C4-2B (cell line): ENCODE measurements around the gene AIG1.

Experiments used
- ZFX ChIP-seq: fragments of 450-650 bp; IDR thresholded peaks from 2 replicates; pipeline ENCODE4 v1.6.1; 2017
- TF ChIP-seq, protein P1 (sequence below): fragments of 450-650 bp; conservative IDR thresholded peaks from 2 replicates; pipeline ENCODE4 v1.5.1; 2017; ENCODE audit warnings: mild to moderate bottlenecking

DNA sequence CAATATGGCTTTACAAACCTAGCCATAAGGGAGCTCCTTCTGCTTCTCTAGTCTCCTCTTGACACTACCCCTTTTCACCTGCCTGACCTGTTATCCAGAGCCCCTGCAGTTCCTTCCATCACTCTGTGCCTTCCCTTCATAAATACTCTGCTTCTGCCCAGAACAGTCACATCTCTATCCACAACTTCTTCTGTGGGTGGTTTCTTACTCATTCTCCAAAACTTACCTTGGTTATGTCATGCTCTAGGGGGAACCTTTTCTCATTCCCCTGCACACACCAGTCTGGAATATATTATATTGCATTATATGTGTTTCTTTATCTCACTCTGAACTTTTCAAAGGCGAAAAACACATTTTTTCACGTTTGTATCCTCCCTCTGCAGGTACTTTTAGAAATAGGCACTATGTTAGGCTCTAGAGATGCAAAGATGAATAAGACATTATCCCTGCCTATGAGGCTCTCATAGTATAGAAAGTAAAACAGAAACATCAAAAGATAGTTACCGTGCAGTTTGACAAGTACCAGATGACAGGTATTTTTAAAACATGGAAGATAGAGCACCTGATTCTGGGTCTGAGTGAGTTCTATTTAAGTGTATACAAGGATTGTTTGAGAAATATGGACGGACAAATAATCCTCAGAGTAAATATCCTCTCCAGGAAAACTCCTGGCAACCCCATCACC, 51.5 kb downstream of the AIG1 start:
- TF ChIP-seq, protein P1, sequence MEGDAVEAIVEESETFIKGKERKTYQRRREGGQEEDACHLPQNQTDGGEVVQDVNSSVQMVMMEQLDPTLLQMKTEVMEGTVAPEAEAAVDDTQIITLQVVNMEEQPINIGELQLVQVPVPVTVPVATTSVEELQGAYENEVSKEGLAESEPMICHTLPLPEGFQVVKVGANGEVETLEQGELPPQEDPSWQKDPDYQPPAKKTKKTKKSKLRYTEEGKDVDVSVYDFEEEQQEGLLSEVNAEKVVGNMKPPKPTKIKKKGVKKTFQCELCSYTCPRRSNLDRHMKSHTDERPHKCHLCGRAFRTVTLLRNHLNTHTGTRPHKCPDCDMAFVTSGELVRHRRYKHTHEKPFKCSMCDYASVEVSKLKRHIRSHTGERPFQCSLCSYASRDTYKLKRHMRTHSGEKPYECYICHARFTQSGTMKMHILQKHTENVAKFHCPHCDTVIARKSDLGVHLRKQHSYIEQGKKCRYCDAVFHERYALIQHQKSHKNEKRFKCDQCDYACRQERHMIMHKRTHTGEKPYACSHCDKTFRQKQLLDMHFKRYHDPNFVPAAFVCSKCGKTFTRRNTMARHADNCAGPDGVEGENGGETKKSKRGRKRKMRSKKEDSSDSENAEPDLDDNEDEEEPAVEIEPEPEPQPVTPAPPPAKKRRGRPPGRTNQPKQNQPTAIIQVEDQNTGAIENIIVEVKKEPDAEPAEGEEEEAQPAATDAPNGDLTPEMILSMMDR: no peak
- no peak for TF ChIP-seq ZFX
